Natural killer cell treated with Interleukin-12 subunit alpha and Interleukin-12 subunit beta and Interleukin-15 and Interleukin-18, amount 100 ng/mL, for 72 hours (primary cell): Measurements from ENCODE around the gene RUFY4. TPM values are rescaled to one million over a fixed set of nuclear protein-coding genes. Genes with fewer than 3 reads are reported as not detected.

ENCODE experiments used
- ATAC-seq, 2 donors: fragments of 150-1000 bp; cut with Tn5 transposase in 1 of 2; sonication (Bioruptor Pico), chemical (Tn5 transposase) in 1 of 2; 2 replicates each; pipeline ENCODE4 v1.10.0; 2021
- DNase-seq: peaks from one replicate; pipeline ENCODE4 v3.0.0; 2022; ENCODE audit warnings: low spot score
- H3K27ac Mint-ChIP-seq, 2 donors: 1 replicate in 1 of 2; 2 replicates in 1 of 2; pipeline ENCODE4 v1.8.0; 2022; ENCODE audit warnings: mixed read lengths in 2 of 2, mild to moderate bottlenecking in 1 of 2, moderate library complexity in 1 of 2
- H3K27me3 Mint-ChIP-seq, 2 donors: 1 replicate in 1 of 2; 2 replicates in 1 of 2; pipeline ENCODE4 v1.8.0; 2022; ENCODE audit warnings: mixed read lengths in 2 of 2
- H3K36me3 Mint-ChIP-seq: one replicate; pipeline ENCODE4 v1.8.0; 2022; ENCODE audit warnings: mixed read lengths
- H3K4me1 Mint-ChIP-seq, 2 donors: 1 replicate in 1 of 2; 2 replicates in 1 of 2; pipeline ENCODE4 v1.8.0; 2022; ENCODE audit warnings: low read depth in 2 of 2, mixed read lengths in 2 of 2, mild to moderate bottlenecking in 1 of 2
- H3K4me3 Mint-ChIP-seq: one replicate; pipeline ENCODE4 v1.8.0; 2022; ENCODE audit warnings: mixed read lengths
- H3K9me3 Mint-ChIP-seq: 2 replicates; pipeline ENCODE4 v1.8.0; 2022; ENCODE audit warnings: mixed read lengths
- total RNA-seq, 2 donors: library from RNA; stranded (reverse); gene quantifications; one replicate each; pipeline ENCODE4 v1.2.3, GENCODE V29; 2022

RUFY4 gene
- total RNA-seq, 2 donors from 2014 or later = 0.86 TPM; not detected in 1

- H3K27me3 Mint-ChIP-seq = peaks cover 0 to 5% of the 10 kb centered on the region in 2 donors
- H3K36me3 Mint-ChIP-seq = no peaks in the 10 kb centered on the region
- ATAC-seq = no peak
- peaks cover 0 to 7% of the 10 kb centered on the region in 2 donors for H3K4me1 Mint-ChIP-seq
- H3K9me3 Mint-ChIP-seq = no peaks in the 10 kb centered on the region
- no peak overlapping the region for H3K27ac Mint-ChIP-seq
- H3K4me3 Mint-ChIP-seq = no peak overlapping the region
- no peak for DNase-seq
Observed at GRCh38 chr2:218075975-218076811, 7.1 kb downstream of the RUFY4 start.

- Mint-ChIP-seq H3K27ac (no peak overlapping the region), H3K4me3 (no peak overlapping the region), H3K4me1 (peaks cover 4 to 7% of the 10 kb centered on the region in 2 donors), H3K36me3 (no peaks in the 10 kb centered on the region), H3K9me3 (no peaks in the 10 kb centered on the region), H3K27me3 (peaks cover 0 to 5% of the 10 kb centered on the region in 2 donors)
- no peak for DNase-seq
- no peak for ATAC-seq
Observed at GRCh38 chr2:218077464-218078216, 8.6 kb downstream of the RUFY4 start.

- no peaks in the 10 kb centered on the region for H3K9me3 Mint-ChIP-seq
- H3K27ac Mint-ChIP-seq = no peak overlapping the region
- H3K27me3 Mint-ChIP-seq = no peaks in the 10 kb centered on the region
- DNase-seq (no peak), ATAC-seq (no peak)
- peaks cover 0 to 7% of the 10 kb centered on the region in 2 donors for H3K4me1 Mint-ChIP-seq
- peaks cover 4% of the 10 kb centered on the region for H3K36me3 Mint-ChIP-seq
- no peak overlapping the region for H3K4me3 Mint-ChIP-seq
Observed at GRCh38 chr2:218079943-218080913, 11.2 kb downstream of the RUFY4 start.

GRCh38 chr2:218081063-218081462 is 12.0 kb downstream of the RUFY4 start:
- H3K27me3 Mint-ChIP-seq = no peaks in the 10 kb centered on the region
- peaks cover 13% of the 10 kb centered on the region for H3K36me3 Mint-ChIP-seq
- peaks cover under 1% of the 10 kb centered on the region for H3K9me3 Mint-ChIP-seq
- no peak for ATAC-seq
- DNase-seq = no peak
- no peak overlapping the region for H3K4me3 Mint-ChIP-seq
- H3K27ac Mint-ChIP-seq = no peak overlapping the region
- peaks cover 0 to 7% of the 10 kb centered on the region in 2 donors for H3K4me1 Mint-ChIP-seq

- H3K4me1 Mint-ChIP-seq = peaks cover 0 to 7% of the 10 kb centered on the region in 2 donors
- no peak for DNase-seq
- peaks cover 19% of the 10 kb centered on the region for H3K36me3 Mint-ChIP-seq
- H3K27ac Mint-ChIP-seq = no peak overlapping the region
- H3K27me3 Mint-ChIP-seq = no peaks in the 10 kb centered on the region
- peaks cover 7% of the 10 kb centered on the region for H3K9me3 Mint-ChIP-seq
- no peak overlapping the region for H3K4me3 Mint-ChIP-seq
- ATAC-seq = no peak
Observed at GRCh38 chr2:218081695-218082094, 12.6 kb downstream of the RUFY4 start.

DNA sequence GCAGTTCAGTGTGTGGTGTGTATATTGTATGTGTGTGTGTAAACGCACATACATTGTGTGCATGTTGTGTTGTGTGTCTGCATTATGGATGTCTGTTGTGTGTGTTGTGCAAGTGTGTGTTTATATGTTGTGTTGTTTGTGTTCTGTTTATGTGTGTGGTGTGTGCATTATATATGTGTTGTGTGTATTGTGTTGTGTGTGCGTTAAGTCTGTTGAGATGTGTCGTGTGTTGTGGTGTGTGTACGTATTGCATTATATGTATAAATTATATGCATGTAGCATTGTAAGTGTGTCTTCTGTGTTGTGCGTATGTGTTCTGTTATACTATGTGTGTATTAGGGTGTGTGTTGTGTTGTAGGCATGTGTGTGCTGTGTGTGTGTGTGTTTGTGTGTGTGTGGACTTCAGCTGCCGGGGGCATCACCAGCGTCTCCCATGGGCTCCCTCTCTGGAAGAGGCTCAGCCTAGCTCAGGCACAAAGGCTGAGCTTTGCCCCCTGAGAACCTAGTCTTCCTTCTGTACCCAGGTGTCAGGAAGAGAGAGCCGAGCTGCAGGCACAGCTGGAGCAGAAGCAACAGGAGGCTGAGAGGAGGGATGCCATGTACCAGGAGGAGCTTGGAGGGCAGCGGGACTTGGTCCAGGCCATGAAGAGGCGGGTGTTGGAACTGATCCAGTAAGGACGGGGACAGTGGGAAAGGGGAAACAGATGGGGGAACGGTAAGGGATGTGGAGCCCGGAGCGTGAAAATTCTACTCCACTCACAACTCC is 13.7 kb downstream of the RUFY4 start:
- no peaks in the 10 kb centered on the region for H3K27me3 Mint-ChIP-seq
- ATAC-seq = no peak
- H3K4me1 Mint-ChIP-seq = peaks cover 0 to 7% of the 10 kb centered on the region in 2 donors
- no peak for DNase-seq
- H3K27ac Mint-ChIP-seq = no peak overlapping the region
- H3K9me3 Mint-ChIP-seq = peaks cover 7% of the 10 kb centered on the region
- H3K4me3 Mint-ChIP-seq = no peak overlapping the region
- H3K36me3 Mint-ChIP-seq = peaks cover 20% of the 10 kb centered on the region

DNA sequence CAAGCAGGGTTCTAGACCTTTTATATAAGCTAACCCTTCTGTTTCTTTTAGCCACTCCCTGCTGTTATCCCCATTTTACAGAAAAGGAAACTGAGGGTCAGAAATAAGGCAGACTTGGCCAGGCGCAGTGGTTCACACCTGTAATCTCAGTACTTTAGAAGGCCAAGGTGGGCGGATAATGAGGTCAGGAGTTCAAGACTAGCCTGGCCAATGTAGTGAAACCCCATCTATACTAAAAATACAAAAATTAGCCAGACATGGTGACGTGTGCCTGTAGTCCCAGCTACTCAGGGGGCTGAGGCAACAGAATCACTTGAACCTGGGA is 14.3 kb downstream of the RUFY4 start:
- H3K27me3 Mint-ChIP-seq = no peaks in the 10 kb centered on the region
- H3K9me3 Mint-ChIP-seq = peaks cover 7% of the 10 kb centered on the region
- ATAC-seq (no peak), DNase-seq (no peak)
- no peak overlapping the region for H3K4me3 Mint-ChIP-seq
- no peak overlapping the region for H3K27ac Mint-ChIP-seq
- H3K36me3 Mint-ChIP-seq = peaks cover 20% of the 10 kb centered on the region
- peaks cover 0 to 7% of the 10 kb centered on the region in 2 donors for H3K4me1 Mint-ChIP-seq

DNA sequence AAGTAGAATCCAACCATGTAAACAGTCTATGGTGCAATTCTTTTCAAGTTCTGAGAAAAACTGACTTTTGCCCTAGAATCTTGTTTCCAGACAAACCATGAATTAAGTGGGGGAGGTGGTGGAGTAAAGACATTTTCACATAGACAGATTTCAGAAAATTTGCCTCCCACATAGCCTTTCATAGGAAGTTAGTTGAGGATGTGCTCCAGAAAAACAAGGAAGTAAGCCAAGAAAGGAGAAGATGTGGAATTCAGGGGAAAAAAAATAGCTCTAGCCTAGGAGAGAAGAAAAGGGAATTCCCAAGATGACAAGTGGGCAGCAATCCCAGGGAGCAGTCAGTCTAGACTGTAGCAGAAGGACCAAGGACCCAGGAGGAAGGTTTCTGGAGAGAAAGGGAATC is 17.4 kb downstream of the RUFY4 start:
- Mint-ChIP-seq H3K4me3 (no peak overlapping the region), H3K27me3 (peaks cover 0 to 5% of the 10 kb centered on the region in 2 donors), H3K27ac (no peak overlapping the region), H3K9me3 (peaks cover 7% of the 10 kb centered on the region), H3K4me1 (peaks cover 0 to 7% of the 10 kb centered on the region in 2 donors), H3K36me3 (peaks cover 20% of the 10 kb centered on the region)
- no peak for ATAC-seq
- no peak for DNase-seq

DNA sequence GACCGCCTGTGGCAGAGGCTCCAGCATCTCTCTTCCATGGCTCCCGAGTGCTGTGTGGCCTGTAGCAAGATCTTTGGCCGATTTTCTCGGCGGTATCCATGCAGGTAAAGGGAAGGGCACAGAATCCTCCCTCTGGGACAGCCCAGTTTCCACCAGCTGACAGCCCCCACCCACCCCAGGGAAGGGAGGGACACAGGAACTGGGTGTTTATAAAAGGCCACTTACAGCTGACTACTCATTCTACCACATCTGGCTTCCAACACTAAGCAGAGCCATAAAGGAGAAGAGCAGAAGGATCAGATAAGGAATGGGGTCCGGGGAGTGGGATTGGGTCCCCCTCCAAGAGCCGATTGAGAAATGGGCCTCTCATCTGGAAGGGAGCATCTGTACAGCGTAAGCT is 20.2 kb downstream of the RUFY4 start:
- DNase-seq (no peak), ATAC-seq (no peak)
- H3K9me3 Mint-ChIP-seq = peaks cover 7% of the 10 kb centered on the region
- H3K4me3 Mint-ChIP-seq = no peak overlapping the region
- H3K4me1 Mint-ChIP-seq = peaks cover 0 to 7% of the 10 kb centered on the region in 2 donors
- H3K36me3 Mint-ChIP-seq = peaks cover 20% of the 10 kb centered on the region
- H3K27me3 Mint-ChIP-seq = peaks cover 0 to 11% of the 10 kb centered on the region in 2 donors
- no peak overlapping the region for H3K27ac Mint-ChIP-seq

- Mint-ChIP-seq H3K4me1 (peaks cover 0 to 7% of the 10 kb centered on the region in 2 donors), H3K27me3 (peaks cover 0 to 11% of the 10 kb centered on the region in 2 donors), H3K27ac (no peak overlapping the region), H3K4me3 (no peak overlapping the region), H3K36me3 (peaks cover under 1% of the 10 kb centered on the region), H3K9me3 (no peaks in the 10 kb centered on the region)
- DNase-seq (no peak), ATAC-seq (peak in 1 of 2 donors; percentile 43)
Observed at GRCh38 chr2:218091746-218092145, 22.7 kb downstream of the RUFY4 start.

DNA sequence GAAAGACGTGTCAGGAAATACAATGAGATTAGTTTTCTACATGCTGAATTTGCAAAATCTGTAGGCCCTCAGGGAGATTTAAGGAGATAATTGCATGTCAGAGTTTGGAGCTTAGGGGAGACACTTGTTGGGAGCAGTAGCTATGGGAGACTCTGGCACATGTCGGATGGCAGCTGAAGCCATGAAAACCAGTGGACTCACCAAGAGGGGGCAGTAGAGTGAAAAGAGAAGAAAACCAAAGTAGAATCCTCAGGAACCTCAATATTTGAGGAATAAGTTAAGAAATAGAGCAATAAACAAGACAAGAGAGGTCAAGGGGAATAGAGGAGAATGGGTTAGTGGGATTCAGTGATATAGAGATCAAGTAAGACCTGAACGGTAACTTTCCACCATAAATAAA is 24.8 kb downstream of the RUFY4 start:
- Mint-ChIP-seq H3K27me3 (peaks cover 1 to 11% of the 10 kb centered on the region in 2 donors), H3K4me3 (no peak overlapping the region), H3K27ac (no peak overlapping the region), H3K4me1 (peaks cover 0 to 7% of the 10 kb centered on the region in 2 donors), H3K9me3 (no peaks in the 10 kb centered on the region), H3K36me3 (no peaks in the 10 kb centered on the region)
- no peak for ATAC-seq
- no peak for DNase-seq

DNA sequence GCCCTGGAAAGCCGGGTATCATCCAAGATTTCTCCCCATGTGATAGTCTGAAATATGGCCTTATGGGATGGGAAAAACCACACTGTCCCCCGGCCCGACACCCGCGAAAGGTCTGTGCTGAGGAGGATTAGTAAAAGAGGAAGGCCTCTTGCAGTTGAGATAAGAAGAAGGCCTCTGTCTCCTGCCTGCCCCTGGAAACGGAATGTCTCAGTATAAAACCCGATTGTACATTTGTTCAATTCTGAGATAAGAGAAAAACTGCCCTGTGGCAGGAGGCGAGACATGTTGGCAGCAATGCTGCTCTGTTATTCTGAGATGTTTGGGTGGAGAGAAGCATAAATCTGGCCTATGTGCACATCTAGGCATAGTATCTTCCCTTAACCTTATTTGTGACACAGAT is 26.8 kb downstream of the RUFY4 start:
- H3K27me3 Mint-ChIP-seq = peaks cover 7 to 10% of the 10 kb centered on the region in 2 donors
- no peak overlapping the region for H3K4me3 Mint-ChIP-seq
- ATAC-seq (no peak), DNase-seq (no peak)
- H3K4me1 Mint-ChIP-seq = peaks cover 0 to 9% of the 10 kb centered on the region in 2 donors
- H3K36me3 Mint-ChIP-seq = no peaks in the 10 kb centered on the region
- no peaks in the 10 kb centered on the region for H3K9me3 Mint-ChIP-seq
- H3K27ac Mint-ChIP-seq = no peak overlapping the region

- Mint-ChIP-seq H3K4me3 (no peak overlapping the region), H3K9me3 (no peaks in the 10 kb centered on the region), H3K27ac (no peak overlapping the region), H3K36me3 (no peaks in the 10 kb centered on the region), H3K27me3 (peaks cover 7% of the 10 kb centered on the region in 2 donors), H3K4me1 (peaks cover 5 to 9% of the 10 kb centered on the region in 2 donors)
- DNase-seq (no peak), ATAC-seq (no peak)
Observed at GRCh38 chr2:218097975-218098374, 28.9 kb downstream of the RUFY4 start.
